Smooth muscle cell (in vitro differentiated cells): ENCODE results near the gene TYW1. TPM values are rescaled to one million over a fixed set of nuclear protein-coding genes. Genes with fewer than 3 reads are reported as not detected.
"Not testable (repeated sequence)": the region's sequence is repeated elsewhere in the genome, so short reads cannot be mapped to it uniquely, and the experiment has no call there.

Experiments
- DNase-seq: peaks from one replicate; lab custom pipeline; 2025; ENCODE audit not compliant: unreplicated experiment; lab: John Stamatoyannopoulos, UW
- H2AFZ ChIP-seq: fragments of 200-600 bp; sonication (generic); 2 replicates; pipeline ENCODE4 v1.6.0; 2016; ENCODE audit warnings: antibody characterized with exemption, low read depth, mild to moderate bottlenecking
- H3F3A ChIP-seq: fragments of 200-600 bp; sonication (generic); 2 replicates; pipeline ENCODE4 v1.6.0; 2017; ENCODE audit warnings: antibody characterized with exemption, low read depth
- H3K27ac ChIP-seq: fragments of 200-600 bp; sonication (generic); 2 replicates; pipeline ENCODE4 v1.5.1; 2016; ENCODE audit warnings: low read depth, mild to moderate bottlenecking
- H3K27me3 ChIP-seq: fragments of 200-600 bp; sonication (generic); 2 replicates; pipeline ENCODE4 v1.6.1; 2016; ENCODE audit warnings: low read depth, mild to moderate bottlenecking
- H3K36me3 ChIP-seq: fragments of 200-600 bp; sonication (generic); 2 replicates; pipeline ENCODE4 v1.5.1; 2016; ENCODE audit warnings: low read depth
- H3K4me1 ChIP-seq: fragments of 200-600 bp; sonication (generic); 2 replicates; pipeline ENCODE4 v1.5.1; 2016; ENCODE audit warnings: low read depth
- H3K4me2 ChIP-seq: fragments of 200-600 bp; sonication (generic); 2 replicates; pipeline ENCODE4 v1.6.0; 2016; ENCODE audit warnings: mild to moderate bottlenecking
- H3K4me3 ChIP-seq: fragments of 200-600 bp; sonication (generic); 2 replicates; pipeline ENCODE4 v1.5.1; 2016; ENCODE audit warnings: mild to moderate bottlenecking
- H3K79me2 ChIP-seq: fragments of 200-600 bp; sonication (generic); 2 replicates; pipeline ENCODE4 v1.6.0; 2016; ENCODE audit warnings: low read depth, mild to moderate bottlenecking
- H3K9ac ChIP-seq: fragments of 200-600 bp; sonication (generic); 2 replicates; pipeline ENCODE4 v1.6.0; 2016; ENCODE audit warnings: low read depth
- H3K9me3 ChIP-seq: fragments of 200-600 bp; sonication (generic); replicated peaks from 2 replicates; pipeline ENCODE4 v1.5.1; 2016; ENCODE audit warnings: low read depth
- H4K20me1 ChIP-seq: fragments of 200-600 bp; sonication (generic); 2 replicates; pipeline ENCODE4 v1.6.0; 2016; ENCODE audit warnings: low read depth
- CTCF ChIP-seq: fragments of 200-600 bp; sonication (generic); IDR thresholded peaks from 2 replicates; pipeline ENCODE4 v1.5.1; 2017; ENCODE audit warnings: borderline replicate concordance, mild to moderate bottlenecking, antibody characterized with exemption; ENCODE audit not compliant: insufficient read depth, poor library complexity, severe bottlenecking
- WGBS: methylation state at CpG from one replicate; pipeline ENCODE4 v1.1.7; 2016; ENCODE audit warnings: low lambda C conversion rate; 5-methylcytosine and 5-hydroxymethylcytosine counted together
- polyA plus RNA-seq: library from polyadenylated mRNA; unstranded; fragments of >200 nt; fragmentation: Nextera tagmentation; extraction: Ambion mirVana; gene quantifications from 2 replicates; pipeline ENCODE4 v1.2.1, GENCODE V29; 2016
- total RNA-seq: library from RNA; depleted of rRNA; stranded (reverse); fragments of >200 nt; gene quantifications from 2 replicates; pipeline ENCODE4 v1.2.3, GENCODE V29; 2014

TYW1 gene
- total and polyA plus RNA-seq, 2 experiments from 2014 or later: 12.4 to 42.5 TPM

DNA sequence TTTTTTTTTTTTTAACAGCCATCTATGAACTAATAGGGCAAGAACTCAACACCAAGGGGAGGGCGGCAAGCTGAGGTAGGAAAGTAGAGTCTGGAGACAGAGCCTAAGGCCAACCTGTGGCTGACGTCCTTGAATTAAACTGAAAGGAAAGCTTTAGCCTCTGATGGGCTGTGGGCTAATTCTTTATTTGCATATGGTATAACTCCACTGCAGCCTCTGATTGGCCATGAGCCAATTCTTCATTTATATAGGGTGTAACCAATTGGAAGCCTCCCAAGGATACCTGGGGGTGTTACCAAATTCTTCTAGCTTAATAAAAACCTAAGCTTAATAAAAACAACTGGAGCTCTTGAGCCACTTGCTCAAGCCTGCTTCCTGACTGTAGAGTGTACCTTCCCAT is 10.3 kb downstream of the TYW1 start:
- no peak overlapping the region for H3K4me3 ChIP-seq
- no peak overlapping the region for H2AFZ ChIP-seq
- H3K4me1 ChIP-seq: no peaks in the 10 kb centered on the region
- no peaks in the 10 kb centered on the region for H3F3A ChIP-seq
- no peak overlapping the region for H3K9ac ChIP-seq
- DNase-seq: no peak
- no peaks in the 10 kb centered on the region for H4K20me1 ChIP-seq
- no peak overlapping the region for H3K27ac ChIP-seq
- WGBS: 88% methylated on average over 2 of the region's 2 CpGs
- no peak for TF ChIP-seq CTCF
- no peak overlapping the region for H3K4me2 ChIP-seq
- H3K9me3 ChIP-seq: no peaks in the 10 kb centered on the region
- H3K79me2 ChIP-seq: no peaks in the 10 kb centered on the region
- H3K27me3 ChIP-seq: no peaks in the 10 kb centered on the region
- no peaks in the 10 kb centered on the region for H3K36me3 ChIP-seq

GRCh38 chr7:67008260-67008659 is 11.6 kb downstream of the TYW1 start:
- Histone ChIP-seq H3K36me3 (no peaks in the 10 kb centered on the region), H3K79me2 (no peaks in the 10 kb centered on the region), H3K4me2 (no peak overlapping the region), H4K20me1 (no peaks in the 10 kb centered on the region), H3K27me3 (no peaks in the 10 kb centered on the region), H3F3A (no peaks in the 10 kb centered on the region), H3K4me1 (no peaks in the 10 kb centered on the region), H3K4me3 (no peak overlapping the region), H3K27ac (no peak overlapping the region), H3K9me3 (no peaks in the 10 kb centered on the region), H3K9ac (no peak overlapping the region), H2AFZ (no peak overlapping the region)
- no peak for TF ChIP-seq CTCF
- DNase-seq: no peak
- 97% methylated on average over 4 of the region's 4 CpGs for WGBS

DNA sequence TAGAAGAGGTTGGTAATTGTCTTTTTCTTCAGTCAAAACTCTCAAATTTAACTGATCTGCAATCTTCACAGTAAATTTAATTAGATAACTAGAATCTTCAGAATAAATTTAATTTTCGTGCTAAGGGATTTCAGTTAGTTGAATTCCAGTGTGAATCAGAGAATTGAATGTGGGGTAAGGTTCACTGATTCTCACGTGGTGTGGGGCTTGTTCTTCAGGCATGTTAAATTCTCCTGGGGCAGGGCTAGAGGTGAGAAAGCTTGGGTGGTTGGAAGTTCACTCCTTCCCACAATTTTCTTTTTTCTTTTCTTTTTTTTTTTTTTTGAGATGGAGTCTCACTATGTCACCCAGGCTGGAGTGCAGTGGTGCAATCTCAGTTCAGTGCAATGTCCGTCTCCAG is 13.0 kb downstream of the TYW1 start:
- H3K27me3 ChIP-seq, H3K9me3 ChIP-seq, H3K4me3 ChIP-seq, H3K4me1 ChIP-seq, H2AFZ ChIP-seq, H3K9ac ChIP-seq, H3K79me2 ChIP-seq, H3K36me3 ChIP-seq, DNase-seq, H4K20me1 ChIP-seq, H3F3A ChIP-seq, H3K4me2 ChIP-seq, H3K27ac ChIP-seq: not testable (repeated sequence)
- WGBS: 97% methylated on average over 3 of the region's 3 CpGs

DNA sequence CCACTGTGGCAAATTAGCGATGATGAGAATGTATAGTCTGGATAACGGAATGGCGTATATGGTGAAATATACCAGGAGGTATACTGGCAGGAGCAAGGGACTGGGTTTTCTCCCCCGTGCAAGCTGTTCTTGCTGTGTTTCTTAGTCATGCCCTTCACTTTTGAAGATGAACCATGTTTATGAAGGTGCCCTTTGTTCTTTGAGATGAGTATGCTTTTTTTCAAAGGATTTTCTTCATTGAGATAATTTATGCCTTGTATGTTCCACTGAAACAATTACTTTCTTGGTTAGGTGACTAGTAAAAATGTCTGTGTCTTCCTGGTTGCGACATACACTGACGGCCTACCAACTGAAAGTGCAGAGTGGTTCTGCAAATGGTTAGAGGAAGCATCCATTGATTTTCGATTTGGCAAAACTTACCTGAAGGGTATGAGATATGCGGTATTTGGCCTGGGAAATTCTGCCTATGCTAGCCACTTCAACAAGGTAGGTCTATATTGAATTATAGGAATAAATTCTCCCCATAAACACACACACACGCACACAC is 17.5 kb downstream of the TYW1 start:
- DNase-seq, H3K4me2 ChIP-seq, H4K20me1 ChIP-seq, H3K36me3 ChIP-seq, H3K27ac ChIP-seq, H3K9ac ChIP-seq, H3F3A ChIP-seq, H3K4me1 ChIP-seq, H3K9me3 ChIP-seq, H3K27me3 ChIP-seq, H3K79me2 ChIP-seq, H2AFZ ChIP-seq, H3K4me3 ChIP-seq: not testable (repeated sequence)
- 98% methylated on average over 9 of the region's 9 CpGs for WGBS

- H4K20me1 ChIP-seq, H3K79me2 ChIP-seq, H3K9me3 ChIP-seq, H2AFZ ChIP-seq, H3K9ac ChIP-seq, DNase-seq, H3K4me2 ChIP-seq, H3K27me3 ChIP-seq, H3F3A ChIP-seq, H3K4me1 ChIP-seq, H3K27ac ChIP-seq, H3K4me3 ChIP-seq: not testable (repeated sequence)
- peaks cover 11% of the 10 kb centered on the region for H3K36me3 ChIP-seq
- 100% methylated on average over 8 of the region's 8 CpGs for WGBS
Observed at GRCh38 chr7:67017971-67018370, 21.3 kb downstream of the TYW1 start.
